NT2/D1 (cell line): ENCODE measurements around the gene B9D1.

ENCODE experiments used
- SUZ12 ChIP-seq: IDR thresholded peaks from 2 replicates; pipeline ENCODE4 v1.6.1; 2011; ENCODE audit not compliant: insufficient read length, insufficient read depth; ENCODE audit errors: extremely low read depth
- YY1 ChIP-seq: IDR thresholded peaks from 2 replicates; pipeline ENCODE4 v1.6.1; 2011; ENCODE audit not compliant: insufficient read length, insufficient read depth
- ZNF274 ChIP-seq: IDR thresholded peaks from 2 replicates; pipeline ENCODE4 v1.6.1; 2011; ENCODE audit warnings: mild to moderate bottlenecking, low read depth, low read length

DNA sequence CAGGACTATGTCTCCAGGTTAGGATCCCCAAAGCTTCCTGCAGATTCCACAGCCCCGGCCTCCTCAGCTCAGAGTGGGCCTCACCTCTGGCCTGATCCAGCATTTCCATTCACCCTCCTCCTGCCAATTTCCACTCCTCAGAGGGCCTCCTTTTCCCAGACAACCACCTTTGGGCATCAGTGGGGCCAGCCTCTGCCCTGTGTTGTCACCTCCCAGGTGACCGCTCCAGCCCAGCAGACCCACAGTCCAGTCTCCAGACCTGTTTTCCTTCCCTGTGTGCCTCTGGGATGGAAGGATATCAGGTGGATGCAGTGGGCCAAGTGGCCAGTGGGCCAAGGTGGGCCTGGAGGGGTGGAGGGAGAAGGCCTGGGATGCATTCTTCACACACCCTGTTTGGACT lies 32.7 kb downstream of the B9D1 start:
- TF ChIP-seq SUZ12, result no peak
- no peak for TF ChIP-seq ZNF274
- TF ChIP-seq YY1, result no peak
